22Rv1 (cell line): Measurements from ENCODE around the gene IGSF9.

Experiments
- H3K27ac ChIP-seq: fragments of 450-650 bp; 2 replicates; pipeline ENCODE4 v1.5.1; 2017
- CTCF ChIP-seq: fragments of 450-650 bp; IDR thresholded peaks from 2 replicates; pipeline ENCODE4 v1.5.1; 2017; ENCODE audit warnings: mild to moderate bottlenecking
- ZFX ChIP-seq: fragments of 450-650 bp; IDR thresholded peaks from 2 replicates; pipeline ENCODE4 v1.6.1; 2017; ENCODE audit warnings: antibody characterized with exemption, borderline replicate concordance

The IGSF9 gene

GRCh38 chr1:159981351-159982055, 36.1 kb upstream of the IGSF9 start:
- TF ChIP-seq ZFX = no peak
- no peak for TF ChIP-seq CTCF
- no peak overlapping the region for H3K27ac ChIP-seq

GRCh38 chr1:159980786-159981185, 35.4 kb upstream of the IGSF9 start:
- H3K27ac ChIP-seq = no peak overlapping the region
- no peak for TF ChIP-seq CTCF
- TF ChIP-seq ZFX = no peak

GRCh38 chr1:159980076-159980475, 34.7 kb upstream of the IGSF9 start:
- TF ChIP-seq CTCF (no peak), ZFX (no peak)
- no peak overlapping the region for H3K27ac ChIP-seq

GRCh38 chr1:159979257-159979656, 33.8 kb upstream of the IGSF9 start:
- H3K27ac ChIP-seq = no peak overlapping the region
- TF ChIP-seq ZFX (no peak), CTCF (no peak)

GRCh38 chr1:159978107-159978398, 32.6 kb upstream of the IGSF9 start:
- no peak overlapping the region for H3K27ac ChIP-seq

GRCh38 chr1:159977364-159978106, 32.1 kb upstream of the IGSF9 start:
- no peak overlapping the region for H3K27ac ChIP-seq
- no peak for TF ChIP-seq CTCF
- TF ChIP-seq ZFX = no peak

More at GRCh38 chr1:159978107-159978398, 32.6 kb upstream of the IGSF9 start:
- TF ChIP-seq CTCF (no peak), ZFX (no peak)

- TF ChIP-seq CTCF = no peak
- no peak for TF ChIP-seq ZFX
Measured at GRCh38 chr1:159974350-159974965, 29.0 kb upstream of the IGSF9 start.

More at GRCh38 chr1:159974350-159974965, 29.0 kb upstream of the IGSF9 start:
- no peak overlapping the region for H3K27ac ChIP-seq
